Astrocyte (in vitro differentiated cells and primary cell): ENCODE results near the gene IRF2BPL.

Experiments used
- EZH2 ChIP-seq: IDR thresholded peaks from 2 replicates; pipeline ENCODE4 v1.6.1; 2012; ENCODE audit warnings: mild to moderate bottlenecking, low read length, inconsistent platforms; ENCODE audit not compliant: insufficient read depth
- TF ChIP-seq, protein P1 (sequence below): IDR thresholded peaks from 2 replicates; pipeline ENCODE4 v1.5.1; 2011; ENCODE audit warnings: low read depth, mild to moderate bottlenecking, inconsistent platforms, low read length, moderate library complexity; ENCODE audit not compliant: insufficient read depth

DNA sequence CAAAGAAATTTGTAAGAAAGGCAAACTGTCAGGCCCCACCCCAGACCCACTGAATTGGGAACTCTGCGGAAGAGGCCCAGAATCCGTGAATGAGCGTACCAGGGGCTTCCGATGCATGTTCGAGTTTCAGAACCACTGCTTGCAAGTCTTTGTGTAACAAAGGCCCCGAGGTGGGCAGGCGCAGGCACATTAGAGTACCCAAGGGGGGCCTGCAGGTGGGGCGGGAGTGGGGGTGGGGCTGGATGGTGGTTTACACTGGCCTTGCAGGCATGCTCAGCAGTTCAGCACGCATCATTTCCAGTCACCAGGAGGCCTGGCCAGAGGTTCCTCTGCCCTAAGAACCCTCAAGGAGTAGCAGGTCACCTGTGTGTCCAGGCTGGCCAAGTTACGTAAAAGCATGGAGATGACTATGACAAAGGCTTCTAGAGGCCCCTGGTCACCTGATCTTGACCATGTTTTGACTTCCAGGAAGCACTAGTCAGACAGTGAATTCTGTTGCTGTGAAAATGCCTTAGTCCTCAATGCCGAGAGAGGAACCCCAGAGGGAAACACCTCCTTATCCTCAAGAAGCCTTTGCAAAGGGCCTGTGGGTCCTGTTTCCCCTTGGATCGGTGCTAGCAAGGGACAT is 33.2 kb upstream of the IRF2BPL start:
- TF ChIP-seq, protein P1, sequence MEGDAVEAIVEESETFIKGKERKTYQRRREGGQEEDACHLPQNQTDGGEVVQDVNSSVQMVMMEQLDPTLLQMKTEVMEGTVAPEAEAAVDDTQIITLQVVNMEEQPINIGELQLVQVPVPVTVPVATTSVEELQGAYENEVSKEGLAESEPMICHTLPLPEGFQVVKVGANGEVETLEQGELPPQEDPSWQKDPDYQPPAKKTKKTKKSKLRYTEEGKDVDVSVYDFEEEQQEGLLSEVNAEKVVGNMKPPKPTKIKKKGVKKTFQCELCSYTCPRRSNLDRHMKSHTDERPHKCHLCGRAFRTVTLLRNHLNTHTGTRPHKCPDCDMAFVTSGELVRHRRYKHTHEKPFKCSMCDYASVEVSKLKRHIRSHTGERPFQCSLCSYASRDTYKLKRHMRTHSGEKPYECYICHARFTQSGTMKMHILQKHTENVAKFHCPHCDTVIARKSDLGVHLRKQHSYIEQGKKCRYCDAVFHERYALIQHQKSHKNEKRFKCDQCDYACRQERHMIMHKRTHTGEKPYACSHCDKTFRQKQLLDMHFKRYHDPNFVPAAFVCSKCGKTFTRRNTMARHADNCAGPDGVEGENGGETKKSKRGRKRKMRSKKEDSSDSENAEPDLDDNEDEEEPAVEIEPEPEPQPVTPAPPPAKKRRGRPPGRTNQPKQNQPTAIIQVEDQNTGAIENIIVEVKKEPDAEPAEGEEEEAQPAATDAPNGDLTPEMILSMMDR = no peak
- no peak for TF ChIP-seq EZH2
